Measurements from ENCODE around the gene FSD1L.
"Not testable (repeated sequence)": the region's sequence is repeated elsewhere in the genome, so short reads cannot be mapped to it uniquely, and the experiment has no call there.

FSD1L gene

DNA sequence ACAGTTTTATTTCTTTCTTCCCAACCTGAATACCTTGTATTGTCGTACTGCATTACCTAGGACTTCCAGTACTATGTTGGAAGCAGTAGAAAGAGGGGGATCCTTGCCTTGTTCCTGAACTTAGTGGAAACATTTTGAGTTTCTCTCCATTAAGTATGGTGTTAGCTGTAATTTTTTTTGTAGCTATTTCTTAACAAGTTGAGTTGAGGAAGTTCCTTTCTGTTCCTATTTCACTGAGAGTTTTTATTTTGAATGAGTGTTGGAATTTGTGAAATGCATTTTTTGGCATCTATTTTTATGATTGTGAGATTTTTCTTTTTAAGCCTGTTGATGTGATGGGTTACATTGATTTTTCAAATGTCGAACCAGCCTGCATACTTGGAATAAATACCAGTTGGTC is 49.0 kb downstream of the FSD1L start:
- DNase-seq = no peak

DNA sequence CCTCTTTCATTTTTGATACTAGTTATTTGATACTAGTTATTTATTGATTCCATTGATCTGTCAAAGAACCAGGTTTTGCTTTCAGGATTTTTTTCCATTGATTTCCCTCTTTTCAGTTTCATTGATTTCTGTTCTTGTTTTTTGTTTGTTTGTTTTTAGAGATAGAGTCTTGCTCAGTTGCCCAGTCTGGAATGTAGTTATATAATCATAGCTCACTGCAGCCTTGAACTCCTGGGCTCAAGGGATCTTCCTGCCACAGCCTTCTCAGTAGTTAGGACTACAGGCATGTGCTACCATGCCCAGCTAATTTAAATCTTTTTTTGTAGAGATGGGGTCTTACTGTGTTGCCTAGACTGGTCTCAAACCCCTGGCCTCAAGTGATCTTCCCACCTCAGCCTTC is 49.9 kb downstream of the FSD1L start:
- no peak for DNase-seq

DNA sequence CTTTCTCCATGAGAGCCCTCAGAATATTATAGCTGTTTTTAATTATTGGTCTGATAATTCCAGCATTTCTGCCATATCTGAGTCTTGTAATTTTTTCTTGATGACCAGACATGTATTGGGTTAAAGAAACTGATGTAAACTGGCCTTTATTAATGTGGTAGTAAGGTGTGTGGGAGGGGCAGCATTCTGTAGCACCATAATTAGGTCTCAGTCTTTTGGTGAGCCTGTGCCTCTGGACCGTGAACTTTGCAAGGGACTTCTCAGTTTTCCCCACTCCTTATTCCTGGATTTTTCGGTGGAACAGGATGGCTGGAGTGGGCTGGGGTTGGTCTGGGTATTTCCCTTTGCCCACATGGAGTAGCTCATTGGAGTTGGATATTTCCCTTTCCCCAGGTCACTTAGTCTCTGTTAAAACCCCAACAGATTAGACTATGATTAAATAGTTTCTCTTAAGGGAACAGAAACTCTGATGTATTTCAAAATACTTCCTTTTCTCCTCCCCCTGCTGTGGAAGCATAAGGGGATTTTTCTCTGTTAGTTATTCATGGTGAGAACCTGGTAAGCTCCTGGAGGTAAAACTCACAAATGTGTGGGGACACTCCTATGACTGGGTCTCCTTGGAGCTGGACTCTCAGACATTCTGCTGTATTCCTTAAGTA is 52.4 kb downstream of the FSD1L start:
- DNase-seq = no peak

DNA sequence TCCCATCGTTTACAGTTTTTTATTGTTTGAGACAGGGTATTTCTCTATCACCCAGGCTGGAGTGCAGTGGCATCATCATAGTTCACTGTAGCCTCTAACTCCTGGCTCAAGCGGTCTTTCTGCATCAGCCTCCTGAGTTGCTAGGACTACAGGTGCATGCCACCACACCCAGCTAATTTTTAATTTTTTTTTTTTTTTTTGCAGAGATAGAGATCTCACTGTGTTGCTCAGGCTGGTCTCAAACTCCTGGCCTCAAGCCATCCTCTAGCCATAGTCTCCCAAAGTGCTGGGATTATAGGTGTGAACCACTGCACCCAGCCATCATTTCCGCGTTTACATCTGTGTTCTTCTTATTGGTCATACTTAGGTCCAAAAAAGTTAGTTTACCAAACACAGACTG is 53.6 kb downstream of the FSD1L start:
- no peak for DNase-seq

DNA sequence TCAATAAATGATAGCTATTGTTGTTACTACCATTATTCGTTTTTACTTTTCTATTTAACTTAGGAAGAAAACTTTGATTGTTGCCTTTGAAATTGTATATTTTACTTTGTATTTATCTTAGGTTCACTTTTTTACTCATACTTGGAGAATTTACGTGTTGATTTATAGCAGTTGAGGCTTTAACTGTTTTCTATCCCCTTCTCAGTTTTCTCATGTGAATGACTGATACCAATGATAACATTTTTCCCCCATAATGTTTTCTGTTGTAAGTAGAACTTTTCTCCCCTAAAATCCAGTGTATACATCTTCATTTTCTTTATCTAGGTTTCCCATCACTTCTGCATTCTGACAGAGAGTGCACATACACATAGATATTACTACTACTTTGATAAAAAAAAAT is 54.4 kb downstream of the FSD1L start:
- no peak for DNase-seq

DNA sequence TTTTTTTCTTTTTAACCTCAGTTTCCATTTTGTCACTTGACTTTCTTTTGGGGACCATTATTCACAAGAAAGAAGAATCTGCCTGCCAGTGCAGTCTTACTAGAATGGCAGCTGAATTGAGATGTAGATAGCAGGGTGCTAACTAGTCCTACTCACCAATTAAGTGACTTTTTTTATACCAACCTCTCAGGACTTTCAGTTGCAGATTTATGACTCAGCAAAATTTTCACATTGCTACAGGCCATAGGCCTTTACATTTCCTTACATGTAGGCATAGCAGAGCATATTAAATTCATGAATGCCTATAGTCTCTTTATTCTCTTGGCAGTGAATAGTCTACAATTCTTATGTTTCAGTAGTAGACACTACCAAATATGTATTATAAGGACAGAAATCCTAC is 56.0 kb downstream of the FSD1L start:
- DNase-seq = no peak

DNA sequence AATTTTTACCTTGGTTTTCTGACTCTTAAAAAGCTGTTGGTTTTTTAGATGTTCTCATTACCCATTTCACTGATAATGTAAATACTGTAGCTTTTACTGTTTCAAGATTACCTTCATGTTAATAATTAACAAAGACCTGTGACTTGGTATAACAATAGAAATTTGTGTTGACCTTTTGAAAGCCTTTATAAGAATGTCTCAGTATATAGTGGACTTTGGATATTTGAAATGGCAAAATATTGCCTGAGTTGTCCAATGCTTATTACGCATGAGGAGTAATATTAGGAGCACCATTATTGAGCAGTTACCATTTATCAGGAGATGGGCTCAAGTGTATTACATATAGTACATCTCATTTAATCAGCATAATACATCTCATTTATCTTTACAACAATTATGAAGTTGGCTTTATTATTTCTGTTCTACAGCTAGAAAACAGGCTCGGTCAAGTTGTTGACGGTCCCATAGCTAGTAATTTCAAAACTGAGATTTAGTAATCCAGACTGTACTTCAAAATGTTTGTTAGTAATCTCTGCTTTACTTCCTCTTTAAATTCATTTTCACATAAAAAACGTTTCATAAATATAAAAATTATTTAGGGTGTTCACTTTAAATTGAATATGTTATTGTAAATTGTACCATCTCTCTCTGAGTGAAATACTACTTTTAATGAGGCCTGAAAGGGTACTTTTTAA is 59.4 kb downstream of the FSD1L start:
- no peak for DNase-seq

DNA sequence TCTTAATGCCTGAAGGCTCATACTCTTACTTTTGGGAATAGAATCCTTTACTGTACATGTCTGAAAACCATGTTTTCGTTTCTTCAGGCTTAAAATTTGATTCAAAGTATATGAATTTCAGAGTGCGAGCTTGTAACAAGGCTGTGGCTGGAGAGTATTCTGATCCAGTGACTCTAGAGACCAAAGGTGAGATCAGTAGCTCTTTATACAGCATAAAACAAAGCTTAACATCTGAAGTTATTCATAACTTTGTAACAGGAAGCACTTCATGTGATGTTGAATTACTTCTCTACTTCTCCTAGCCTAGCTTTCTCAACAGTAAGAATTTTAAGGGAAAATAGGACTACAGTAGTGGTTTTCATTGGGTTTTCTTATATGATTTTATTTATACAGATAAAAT is 60.7 kb downstream of the FSD1L start:
- DNase-seq = no peak

DNA sequence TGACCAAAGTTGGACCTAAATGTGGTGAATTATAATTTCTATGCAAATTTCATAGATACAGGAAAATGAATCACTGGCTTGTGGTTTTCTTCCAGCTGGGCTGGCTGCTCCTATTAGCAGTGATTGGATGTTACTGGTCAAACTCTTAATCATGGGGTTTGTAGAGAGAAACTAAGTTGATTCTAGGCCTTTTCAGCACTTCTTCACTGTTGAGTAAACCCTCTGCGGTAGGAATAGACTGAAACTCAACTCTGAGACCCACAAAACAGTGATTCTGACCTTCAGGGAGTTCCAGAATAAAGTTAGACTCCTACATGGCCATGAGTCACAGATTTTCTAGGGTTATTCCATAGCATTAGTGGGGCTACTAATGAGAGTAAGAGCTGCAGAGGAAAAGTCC is 62.2 kb downstream of the FSD1L start:
- DNase-seq = no peak

DNA sequence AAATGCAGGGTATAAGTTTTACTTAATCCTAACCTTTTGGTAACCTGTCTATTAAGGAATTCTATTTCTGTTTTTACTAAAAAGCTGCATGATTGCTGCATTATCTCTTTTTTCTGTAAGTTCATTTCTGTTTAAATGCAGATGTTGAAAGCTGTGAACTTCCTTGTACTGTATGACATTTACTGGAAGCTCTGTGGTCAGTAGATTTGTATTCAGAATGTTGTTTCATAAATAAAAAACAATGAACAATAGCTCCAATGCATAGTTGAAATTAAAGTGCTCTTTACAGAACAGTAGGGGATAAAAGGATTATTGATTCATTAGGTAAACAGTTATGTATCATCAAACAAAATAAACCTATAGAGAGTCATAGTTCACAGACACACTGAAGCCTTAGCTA is 63.6 kb downstream of the FSD1L start:
- no peak for DNase-seq

DNA sequence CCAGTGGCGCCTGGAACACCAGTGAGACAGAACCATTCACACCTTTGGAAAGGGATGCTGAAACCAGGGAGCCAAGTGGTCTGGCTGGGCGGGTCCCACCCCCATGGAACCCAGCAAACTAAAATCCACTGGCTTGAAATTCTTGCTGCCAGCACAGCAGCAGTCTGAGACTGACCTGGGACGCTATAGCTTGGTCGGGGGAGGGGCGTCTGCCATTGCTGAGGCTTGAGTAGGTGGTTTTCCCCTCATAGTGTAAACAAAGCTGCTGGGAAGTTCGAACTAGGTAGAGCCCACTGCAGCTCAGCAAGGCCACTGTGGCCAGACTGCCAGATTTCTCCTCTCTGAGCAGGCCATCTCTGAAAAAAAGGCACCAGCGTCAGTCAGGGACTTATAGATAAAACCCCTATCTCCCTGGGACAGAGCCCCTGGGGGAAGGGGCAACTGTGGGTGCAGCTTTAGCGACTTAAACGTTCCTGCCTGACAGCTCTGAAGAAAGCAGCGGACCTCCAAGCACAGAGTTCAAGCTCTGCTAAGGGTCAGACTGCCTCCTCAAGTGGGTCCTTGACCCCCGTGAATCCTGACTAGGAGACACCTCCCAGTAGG is 68.1 kb downstream of the FSD1L start:
- no peak for DNase-seq

DNA sequence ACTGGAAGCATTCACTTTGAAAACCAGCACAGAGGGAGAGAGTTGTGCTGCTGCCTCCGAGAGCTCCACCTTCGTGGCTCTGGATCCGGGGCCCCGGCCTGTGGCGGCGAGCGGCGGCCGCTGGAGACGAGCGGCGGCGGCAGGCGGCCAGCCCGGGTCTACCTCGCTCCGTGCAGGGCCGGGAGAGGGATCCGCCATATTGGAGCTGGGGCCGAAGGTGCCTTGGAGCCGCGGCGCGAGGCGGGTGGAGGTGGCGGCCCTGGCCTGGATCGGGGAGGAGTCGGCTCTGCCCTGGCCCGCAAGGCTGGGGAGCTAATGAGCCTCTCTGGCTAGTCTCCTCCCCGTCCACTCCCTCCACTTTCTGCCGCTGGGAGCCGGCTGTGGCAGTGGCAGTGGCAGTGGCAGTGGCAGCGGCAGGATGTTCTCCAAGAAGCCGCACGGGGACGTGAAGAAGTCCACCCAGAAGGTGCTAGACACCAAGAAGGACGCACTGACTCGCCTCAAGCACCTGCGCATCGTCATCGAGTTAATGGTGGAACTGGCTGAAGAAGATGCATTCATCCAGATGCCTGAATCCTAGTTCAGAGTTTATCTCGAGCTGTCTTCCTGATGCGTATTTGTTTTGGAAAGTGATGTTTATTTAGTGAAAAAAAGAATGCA is 72.0 kb downstream of the FSD1L start:
- DNase-seq = peak in 1 of 4 experiments; percentile 0

DNA sequence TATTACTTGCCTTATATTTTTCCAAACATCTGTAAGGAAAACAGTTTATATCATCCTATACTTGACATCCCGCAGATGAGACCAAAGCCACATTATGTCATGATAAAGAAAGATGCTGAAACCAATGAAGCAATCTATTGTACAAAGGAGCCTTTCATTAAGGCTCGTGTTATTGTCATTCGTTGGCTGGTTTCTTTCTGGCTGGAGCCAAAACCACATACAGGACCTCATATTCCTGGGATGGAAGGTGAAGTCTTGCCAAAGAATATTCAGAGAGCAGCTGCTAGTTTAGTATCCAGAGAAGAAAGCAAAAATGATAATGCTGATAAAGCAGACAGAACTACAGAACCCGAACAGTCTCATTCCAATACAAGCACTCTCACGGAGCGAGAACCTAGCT is 73.2 kb downstream of the FSD1L start:
- not testable (repeated sequence) for DNase-seq

DNA sequence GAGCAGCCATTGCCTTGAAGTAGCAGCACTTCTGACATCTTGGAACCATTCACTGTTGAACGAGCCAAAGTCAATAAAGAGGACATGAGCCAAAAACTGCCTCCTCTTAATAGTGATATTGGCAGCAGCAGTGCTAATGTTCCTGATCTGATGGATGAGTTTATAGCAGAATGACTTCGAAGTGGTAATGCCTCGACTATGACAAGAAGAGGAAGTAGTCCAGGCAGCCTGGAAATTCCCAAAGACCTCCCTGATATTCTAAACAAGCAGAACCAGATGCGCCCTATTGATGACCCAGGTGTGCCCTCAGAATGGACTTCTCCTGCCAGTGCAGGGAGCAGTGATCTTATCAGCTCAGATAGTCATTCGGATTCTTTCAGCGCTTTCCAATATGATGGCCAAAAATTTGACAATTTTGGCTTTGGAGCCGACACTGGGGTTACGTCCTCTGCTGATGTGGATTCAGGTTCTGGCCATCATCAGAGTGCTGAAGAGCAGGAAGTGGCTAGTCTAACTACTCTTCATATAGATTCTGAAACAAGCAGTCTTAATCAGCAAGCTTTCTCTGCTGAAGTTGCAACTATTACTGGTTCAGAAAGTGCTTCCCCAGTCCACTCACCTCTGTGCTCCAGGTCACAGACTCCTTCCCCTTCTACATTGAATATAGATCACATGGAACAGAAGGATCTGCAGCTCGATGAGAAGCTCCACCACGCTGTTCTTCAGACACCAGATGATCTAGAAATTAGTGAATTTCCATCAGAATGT is 75.0 kb downstream of the FSD1L start:
- DNase-seq = not testable (repeated sequence)

DNA sequence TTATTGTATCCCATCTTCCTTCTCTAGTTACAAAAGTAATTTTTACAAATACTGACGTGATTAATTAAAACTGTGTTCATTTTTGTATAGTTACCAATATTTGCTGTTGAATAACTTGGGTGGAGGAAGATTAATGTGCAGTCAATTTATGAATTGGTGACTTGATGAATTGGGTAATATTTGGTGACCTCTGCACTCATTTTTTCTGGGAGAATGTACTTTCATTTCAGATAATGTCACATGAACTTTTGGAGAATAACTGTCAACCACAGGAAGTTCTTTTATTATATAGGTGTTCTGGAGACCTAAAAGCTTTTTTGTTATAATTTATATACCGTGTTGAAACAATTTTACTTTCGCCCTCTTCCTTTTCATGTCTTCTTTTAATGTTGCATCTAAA is 83.7 kb downstream of the FSD1L start:
- no peak for DNase-seq

DNA sequence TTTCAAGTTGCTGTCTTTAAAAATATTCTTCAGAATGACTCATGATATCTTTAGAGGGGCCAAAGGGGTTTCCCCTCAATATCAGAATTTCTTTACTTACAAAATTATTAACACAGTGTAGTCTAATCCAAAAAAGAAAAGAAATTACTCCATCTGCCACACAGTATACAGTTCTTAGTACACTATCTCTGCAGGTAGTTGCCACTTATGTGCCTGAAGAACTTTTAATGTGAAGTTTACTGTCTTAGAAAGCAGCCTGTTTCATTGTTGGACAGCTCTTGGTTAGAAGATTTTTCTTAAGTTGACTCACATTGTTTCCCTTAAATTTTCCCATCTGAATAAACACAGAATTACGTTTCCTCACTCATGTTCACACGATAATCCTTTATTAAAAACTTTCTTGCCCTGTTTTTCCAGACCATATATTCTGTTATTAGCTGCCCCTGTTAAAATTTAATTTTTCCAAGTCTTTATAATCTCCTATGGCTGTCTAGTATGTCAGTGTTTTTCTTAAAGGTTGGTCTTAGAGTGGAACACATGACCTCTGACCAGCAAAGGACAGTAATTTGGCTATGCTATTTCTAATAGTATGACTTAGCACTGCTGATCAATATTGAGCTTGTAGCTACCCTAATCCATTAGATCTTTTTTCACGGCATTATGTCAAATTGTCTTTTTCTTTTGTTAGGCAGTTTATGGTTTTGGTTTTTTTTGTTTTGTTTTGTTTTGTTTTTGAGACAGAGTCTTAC is 88.3 kb downstream of the FSD1L start:
- DNase-seq = no peak

DNA sequence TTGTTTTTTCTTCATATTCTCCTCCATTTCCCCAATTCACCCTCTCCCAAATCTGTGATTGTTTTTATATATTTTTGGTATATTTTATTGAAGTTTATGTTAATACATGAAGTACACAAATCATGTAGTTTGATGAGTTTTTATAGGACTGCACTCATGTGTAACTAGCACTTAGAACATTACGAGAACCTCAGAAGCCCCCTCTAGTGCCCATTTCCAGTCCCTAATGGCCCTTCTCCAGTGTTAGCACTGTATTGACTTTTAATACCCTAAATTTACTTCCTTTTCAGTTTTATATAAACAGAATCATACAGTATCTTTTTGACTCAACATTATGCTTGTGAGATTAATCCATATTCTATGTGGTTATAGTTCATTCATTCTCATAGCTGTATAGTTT is 91.6 kb downstream of the FSD1L start:
- no peak for DNase-seq

DNA sequence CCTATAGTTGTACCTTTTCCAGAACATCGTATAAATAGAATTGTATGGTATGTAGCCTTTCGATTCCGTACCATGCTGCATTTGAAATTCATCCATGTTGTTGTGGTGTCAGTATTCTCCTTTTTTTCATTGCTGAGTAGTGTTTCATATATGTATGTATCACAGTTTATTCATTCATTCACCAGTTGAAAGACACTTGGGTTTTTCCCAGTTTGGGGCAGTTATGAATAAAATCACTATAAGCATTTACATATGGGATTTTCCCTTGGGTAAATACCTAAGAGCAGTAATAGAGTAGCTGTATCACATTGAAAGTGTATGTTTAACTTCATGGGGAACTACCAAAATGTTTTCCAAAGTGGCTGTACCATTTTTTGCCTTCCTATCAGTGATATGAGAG is 94.0 kb downstream of the FSD1L start:
- DNase-seq = no peak

DNA sequence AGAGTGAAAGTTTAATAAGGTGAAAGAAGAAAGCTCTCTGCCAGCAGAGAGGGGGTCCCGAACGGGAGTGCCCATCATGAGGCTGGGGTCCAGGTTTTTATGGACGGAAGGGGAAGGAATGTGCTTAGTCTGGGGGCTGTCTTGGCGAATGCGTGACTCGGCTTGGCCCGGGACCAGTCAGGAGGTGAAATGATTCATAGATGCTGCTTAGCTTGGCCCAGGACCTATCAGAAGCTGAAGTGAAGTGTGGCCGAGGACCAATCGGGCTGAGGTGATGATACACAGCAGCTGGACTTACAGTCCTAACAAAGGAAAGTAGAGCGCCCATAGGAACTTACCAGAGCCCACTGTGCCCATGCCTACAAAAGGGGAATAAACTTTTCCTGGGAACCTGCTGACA is 106.2 kb downstream of the FSD1L start:
- no peak for DNase-seq

DNA sequence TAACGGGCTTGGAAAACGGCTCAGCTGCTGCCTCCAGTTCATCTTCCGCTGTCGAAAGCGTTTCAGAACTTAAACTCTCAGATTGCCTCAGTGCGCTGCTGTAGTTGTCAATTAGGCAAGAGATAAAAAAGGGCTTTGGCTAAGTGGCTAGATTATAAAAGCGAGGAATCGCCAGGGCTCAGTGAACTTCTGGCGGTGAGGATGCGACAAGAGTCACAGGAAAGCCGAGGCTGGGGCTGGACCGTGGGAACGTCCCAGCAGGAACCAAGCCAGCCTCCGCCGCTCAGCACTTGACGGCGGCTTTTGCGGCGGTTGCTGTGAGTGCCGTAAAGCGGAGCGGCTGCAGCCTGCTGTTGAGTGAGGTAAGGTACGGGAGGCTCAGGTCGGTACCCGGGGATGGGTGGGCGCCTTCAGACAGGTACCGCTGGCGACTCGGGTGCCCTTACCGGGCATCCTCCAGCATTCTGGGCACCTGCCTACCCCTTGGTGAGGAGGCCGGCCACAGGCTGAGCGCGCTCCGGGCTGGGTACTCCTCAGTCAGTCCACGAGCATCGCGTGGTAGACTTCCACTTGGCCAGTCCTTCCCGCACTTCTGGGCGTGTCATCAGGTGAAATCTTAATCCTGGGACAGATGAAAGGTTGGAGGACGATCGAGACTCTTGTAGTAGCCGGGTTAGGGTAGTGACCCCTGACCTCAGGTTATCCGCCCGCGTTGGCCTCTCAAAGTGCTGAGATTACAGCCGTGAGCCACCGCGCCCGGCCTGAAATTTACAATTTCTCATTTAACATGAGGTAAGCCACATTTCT is 110.2 kb downstream of the FSD1L start, which contains the start of gene FKTN:
Gene FKTN, plus strand, starts transcription at position 328 of the 807 bp plus-strand sequence. CDS start 16,902 bp downstream, outside the sequence.
- DNase-seq = peak; percentile 35 to 65 (median 46)

DNA sequence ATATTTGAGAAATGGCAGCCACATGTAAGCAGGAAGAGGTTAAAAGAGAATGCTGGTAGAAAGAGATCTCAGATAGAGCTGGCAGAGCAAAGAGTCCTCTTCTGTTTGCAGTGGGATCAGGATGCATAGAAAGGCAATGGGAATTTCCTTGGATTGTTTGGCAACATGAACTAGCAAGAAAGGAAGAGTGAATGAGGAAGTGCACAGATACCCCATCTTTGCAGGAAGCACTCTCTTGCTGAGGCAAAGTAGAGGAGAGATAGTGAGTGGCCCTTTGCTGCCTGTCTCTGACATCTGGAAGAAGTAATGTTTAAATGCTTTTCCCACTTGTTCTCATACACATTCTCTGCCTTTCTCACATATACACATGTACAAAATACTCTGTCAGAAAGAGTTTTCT is 124.6 kb downstream of the FSD1L start:
- DNase-seq = no peak

Measured in activated naive CD4-positive, alpha-beta T cell (primary cell).